HepG2 (cell line): ENCODE results near the gene TRIM2. TPM values are rescaled to one million over a fixed set of nuclear protein-coding genes. Genes with fewer than 3 reads are reported as not detected.
A peak's percentile ranks its signal among the peaks of the same experiment; 100 is the strongest.

ENCODE experiments used
- CSRNP1 ChIP-seq: sonication (generic); formaldehyde crosslinking; IDR thresholded peaks from 2 replicates; pipeline ENCODE4 v1.8.1; 2023; ENCODE audit warnings: mild to moderate bottlenecking, missing genetic modification reagents
- FOXJ3 ChIP-seq: sonication (generic); formaldehyde crosslinking; IDR thresholded peaks from 2 replicates; pipeline ENCODE4 v1.4.0; 2020; ENCODE audit warnings: missing genetic modification reagents, mild to moderate bottlenecking, borderline replicate concordance
- HBP1 ChIP-seq: IDR thresholded peaks from 2 replicates; pipeline ENCODE4 v1.6.1; 2016; ENCODE audit warnings: low read depth, control low read depth
- HIVEP1 ChIP-seq: sonication (generic); formaldehyde crosslinking; IDR thresholded peaks from 2 replicates; pipeline ENCODE4 v1.4.0; 2020; ENCODE audit warnings: mild to moderate bottlenecking, missing genetic modification reagents
- NR2F1 ChIP-seq, 2 experiments: fragments of 450-650 bp in 1 of 2; formaldehyde crosslinking in 1 of 2; IDR thresholded peaks; 2 replicates each; pipeline versions ENCODE4 v1.5.0 to v1.6.1; 2016 to 2020; ENCODE audit warnings: mild to moderate bottlenecking in 1 of 2, missing compliant biosample characterization in 1 of 2, missing genetic modification reagents in 1 of 2, moderate library complexity in 1 of 2
- POLR2G ChIP-seq: fragments of 200-400 bp; formaldehyde crosslinking; IDR thresholded peaks from 2 replicates; pipeline ENCODE4 v1.6.1; 2018; ENCODE audit warnings: mild to moderate bottlenecking, low read depth, low read length, moderate library complexity
- TERF1 ChIP-seq: sonication (generic); formaldehyde crosslinking; IDR thresholded peaks from 2 replicates; pipeline ENCODE4 v1.8.0; 2022; ENCODE audit warnings: mild to moderate bottlenecking, missing genetic modification reagents, moderate library complexity
- TFAP4 ChIP-seq: sonication (generic); IDR thresholded peaks from 2 replicates; pipeline ENCODE4 v1.6.1; 2016; ENCODE audit warnings: low read depth, borderline replicate concordance
- UBTF ChIP-seq: sonication (generic); formaldehyde crosslinking; IDR thresholded peaks from 2 replicates; pipeline ENCODE4 v1.4.0; 2020; ENCODE audit warnings: mild to moderate bottlenecking, missing genetic modification reagents
- ZMAT3 ChIP-seq: sonication (generic); formaldehyde crosslinking; conservative IDR thresholded peaks from 2 replicates; pipeline ENCODE4 v1.7.0; 2021; ENCODE audit warnings: missing genetic modification reagents
- ZNF253 ChIP-seq: sonication (generic); formaldehyde crosslinking; IDR thresholded peaks from 2 replicates; pipeline ENCODE4 v1.8.0; 2022; ENCODE audit warnings: mild to moderate bottlenecking, missing genetic modification reagents, borderline replicate concordance
- polyA plus RNA-seq, 8 experiments: library from polyadenylated mRNA; depleted of rRNA in 3 of 8; stranded (reverse) in 7 of 8; unstranded in 1 of 8; fragments of >200 nt; fragmentation: Illumina TruSeq in 4 of 8; extraction: Trizol in 4 of 8; gene quantifications; 2 replicates each; pipeline versions ENCODE4 v1.2.1 to v1.2.3, GENCODE V29; 2011 to 2016; ENCODE audit warnings: low read depth in 4 of 8, missing spikeins in 1 of 8, mixed read lengths in 1 of 8; ENCODE audit not compliant: insufficient read depth in 1 of 8
- total RNA-seq, 5 experiments: library from RNA; depleted of rRNA; stranded (reverse); fragments of >200 nt; fragmentation: Illumina TruSeq; extraction: Trizol; gene quantifications; 2 replicates each; pipeline ENCODE4 v1.2.3, GENCODE V29; 2016; ENCODE audit warnings: low read depth in 1 of 5
- TF ChIP-seq, protein P1 (sequence below): sonication (generic); formaldehyde crosslinking; IDR thresholded peaks from 2 replicates; pipeline ENCODE4 v1.4.0; 2020; ENCODE audit warnings: mild to moderate bottlenecking, missing genetic modification reagents, borderline replicate concordance
- TF ChIP-seq, protein P2 (sequence below): IDR thresholded peaks from 2 replicates; pipeline ENCODE4 v1.6.1; 2012; ENCODE audit warnings: low read length, improper control_type of control experiment

The TRIM2 gene
- total and polyA plus RNA-seq, 2 of the 13 experiments (the other 11 are each of a cell fraction or from before 2014, with no cell fraction given), result 2.1 to 4.2 TPM

DNA sequence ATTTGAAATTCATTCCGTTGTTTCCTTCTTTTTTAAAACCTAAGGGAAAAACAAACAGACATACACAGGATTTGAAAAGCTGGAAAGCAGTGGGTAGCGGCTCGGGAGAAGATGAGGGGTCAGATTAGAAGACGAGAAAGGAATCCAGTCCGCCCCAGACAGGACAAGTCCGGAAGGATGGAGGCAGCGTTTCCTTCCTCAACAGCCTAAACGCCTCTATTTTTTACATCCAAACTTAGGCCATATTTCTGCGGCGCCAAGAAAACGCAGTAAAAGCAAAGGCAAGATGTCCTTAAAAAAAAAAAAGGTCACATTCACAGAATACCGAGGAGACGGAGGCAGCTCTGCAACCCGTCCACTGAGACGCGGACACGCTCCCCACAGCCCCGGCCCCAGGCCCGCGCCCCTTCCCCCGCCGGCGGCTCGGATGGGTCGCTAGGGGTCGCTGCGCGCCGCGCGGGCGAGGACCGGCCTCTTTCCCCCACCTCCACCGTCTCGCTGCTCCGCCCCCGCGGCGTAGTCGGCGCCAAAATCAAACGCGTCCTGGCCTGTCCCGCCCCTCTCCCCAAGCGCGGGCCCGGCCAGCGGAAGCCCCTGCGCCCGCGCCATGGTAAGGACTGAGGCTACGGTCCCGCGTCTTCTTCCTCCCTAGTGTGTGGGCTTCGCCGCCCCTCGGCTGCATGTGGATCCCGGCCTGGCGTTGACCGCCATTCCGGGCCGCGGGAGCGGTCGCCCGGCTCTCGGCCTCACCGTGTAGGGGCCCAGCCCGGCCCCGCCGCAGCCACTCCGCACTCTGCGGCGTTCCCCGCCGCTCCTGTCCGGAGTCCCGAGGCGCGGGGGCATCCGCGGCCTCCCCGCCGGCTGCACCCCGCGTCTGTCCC is 140.1 kb downstream of the TRIM2 start, which contains the start of gene MND1 (continued):
- TF ChIP-seq, protein P1, sequence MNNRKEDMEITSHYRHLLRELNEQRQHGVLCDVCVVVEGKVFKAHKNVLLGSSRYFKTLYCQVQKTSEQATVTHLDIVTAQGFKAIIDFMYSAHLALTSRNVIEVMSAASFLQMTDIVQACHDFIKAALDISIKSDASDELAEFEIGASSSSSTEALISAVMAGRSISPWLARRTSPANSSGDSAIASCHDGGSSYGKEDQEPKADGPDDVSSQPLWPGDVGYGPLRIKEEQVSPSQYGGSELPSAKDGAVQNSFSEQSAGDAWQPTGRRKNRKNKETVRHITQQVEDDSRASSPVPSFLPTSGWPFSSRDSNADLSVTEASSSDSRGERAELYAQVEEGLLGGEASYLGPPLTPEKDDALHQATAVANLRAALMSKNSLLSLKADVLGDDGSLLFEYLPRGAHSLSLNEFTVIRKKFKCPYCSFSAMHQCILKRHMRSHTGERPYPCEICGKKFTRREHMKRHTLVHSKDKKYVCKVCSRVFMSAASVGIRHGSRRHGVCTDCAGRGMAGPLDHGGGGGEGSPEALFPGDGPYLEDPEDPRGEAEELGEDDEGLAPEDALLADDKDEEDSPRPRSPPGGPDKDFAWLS, result no peak
- TF ChIP-seq ZMAT3 (CRISPR knock-in tag) (0 out of 2 replicates have a peak, but pooled peaks have one; percentile 41), ZNF253 (CRISPR knock-in tag) (peak; percentile 89), HIVEP1 (CRISPR knock-in tag) (peak; percentile 30; the same call in 1 of the 2 replicates), HBP1 (CRISPR knock-in tag) (peak; percentile 89; the same call in 1 of the 2 replicates), FOXJ3 (CRISPR knock-in tag) (no peak; the same call in 1 of the 2 replicates), TERF1 (no peak), TFAP4 (no peak), CSRNP1 (CRISPR knock-in tag) (peak; percentile 68; the same call in 1 of the 2 replicates), POLR2G (peak; percentile 78), NR2F1 (CRISPR knock-in tag; IDR thresholded peaks at IDR 0.05) (no peak), UBTF (CRISPR knock-in tag) (peak; percentile 82)
- TF ChIP-seq, protein P2, sequence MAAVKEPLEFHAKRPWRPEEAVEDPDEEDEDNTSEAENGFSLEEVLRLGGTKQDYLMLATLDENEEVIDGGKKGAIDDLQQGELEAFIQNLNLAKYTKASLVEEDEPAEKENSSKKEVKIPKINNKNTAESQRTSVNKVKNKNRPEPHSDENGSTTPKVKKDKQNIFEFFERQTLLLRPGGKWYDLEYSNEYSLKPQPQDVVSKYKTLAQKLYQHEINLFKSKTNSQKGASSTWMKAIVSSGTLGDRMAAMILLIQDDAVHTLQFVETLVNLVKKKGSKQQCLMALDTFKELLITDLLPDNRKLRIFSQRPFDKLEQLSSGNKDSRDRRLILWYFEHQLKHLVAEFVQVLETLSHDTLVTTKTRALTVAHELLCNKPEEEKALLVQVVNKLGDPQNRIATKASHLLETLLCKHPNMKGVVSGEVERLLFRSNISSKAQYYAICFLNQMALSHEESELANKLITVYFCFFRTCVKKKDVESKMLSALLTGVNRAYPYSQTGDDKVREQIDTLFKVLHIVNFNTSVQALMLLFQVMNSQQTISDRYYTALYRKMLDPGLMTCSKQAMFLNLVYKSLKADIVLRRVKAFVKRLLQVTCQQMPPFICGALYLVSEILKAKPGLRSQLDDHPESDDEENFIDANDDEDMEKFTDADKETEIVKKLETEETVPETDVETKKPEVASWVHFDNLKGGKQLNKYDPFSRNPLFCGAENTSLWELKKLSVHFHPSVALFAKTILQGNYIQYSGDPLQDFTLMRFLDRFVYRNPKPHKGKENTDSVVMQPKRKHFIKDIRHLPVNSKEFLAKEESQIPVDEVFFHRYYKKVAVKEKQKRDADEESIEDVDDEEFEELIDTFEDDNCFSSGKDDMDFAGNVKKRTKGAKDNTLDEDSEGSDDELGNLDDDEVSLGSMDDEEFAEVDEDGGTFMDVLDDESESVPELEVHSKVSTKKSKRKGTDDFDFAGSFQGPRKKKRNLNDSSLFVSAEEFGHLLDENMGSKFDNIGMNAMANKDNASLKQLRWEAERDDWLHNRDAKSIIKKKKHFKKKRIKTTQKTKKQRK, result no peak
